WTC11 (cell line): ENCODE data around the gene AGTR1. TPM values are rescaled to one million over a fixed set of nuclear protein-coding genes. Genes with fewer than 3 reads are reported as not detected.
A peak's percentile ranks its signal among the peaks of the same experiment; 100 is the strongest.

ENCODE experiments used
- ATAC-seq: fragments of 200-7000 bp; cut with Tn5 transposase; 2 replicates; pipeline ENCODE4 v1.10.0; 2021; ENCODE audit warnings: mild to moderate bottlenecking, moderate library complexity
- CTCF ChIA-PET: fragments of 300-600 bp; sonication (Branson Sonifier 250); formaldehyde crosslinking; loops from one replicate; lab custom pipeline; 2021; ENCODE audit warnings: antibody characterized with exemption; lab: Charles Lee
- POLR2A ChIA-PET: fragments of 350-600 bp; sonication (Branson Sonifier 250); formaldehyde crosslinking; loops from one replicate; lab custom pipeline; 2021; ENCODE audit warnings: antibody characterized with exemption; lab: Charles Lee
- DNase-seq: peaks from one replicate; pipeline ENCODE4 v3.0.0; 2021; ENCODE audit warnings: low spot score
- H3K27ac Mint-ChIP-seq: 2 replicates; pipeline ENCODE4 v1.8.0; 2021; ENCODE audit warnings: mixed read lengths
- H3K27me3 Mint-ChIP-seq: 2 replicates; pipeline ENCODE4 v1.8.0; 2021; ENCODE audit warnings: low read depth, mild to moderate bottlenecking, moderate library complexity, mixed read lengths
- H3K36me3 Mint-ChIP-seq: 2 replicates; pipeline ENCODE4 v1.8.0; 2021; ENCODE audit warnings: mixed read lengths
- H3K4me1 Mint-ChIP-seq: 2 replicates; pipeline ENCODE4 v1.8.0; 2022; ENCODE audit warnings: mixed read lengths
- H3K4me3 Mint-ChIP-seq: 2 replicates; pipeline ENCODE4 v1.8.0; 2021; ENCODE audit warnings: mild to moderate bottlenecking, moderate library complexity, mixed read lengths
- H3K9me3 Mint-ChIP-seq: 2 replicates; pipeline ENCODE4 v1.8.0; 2021; ENCODE audit warnings: mixed read lengths
- AR ChIP-seq: fragments of 250-450 bp; sonication (Bioruptor Pico); IDR thresholded peaks from 2 replicates; pipeline ENCODE4 v1.9.0; 2021; ENCODE audit warnings: mild to moderate bottlenecking
- CREB1 ChIP-seq: sonication (generic); formaldehyde crosslinking; IDR thresholded peaks from 2 replicates; pipeline ENCODE4 v1.8.0; 2023; ENCODE audit warnings: mild to moderate bottlenecking, missing genetic modification reagents
- CTCF ChIP-seq: fragments of 200-600 bp; IDR thresholded peaks from 2 replicates; pipeline ENCODE4 v1.8.0; 2022; ENCODE audit warnings: antibody characterized with exemption
- EMX1 ChIP-seq: fragments of 250-450 bp; sonication (Bioruptor Pico); IDR thresholded peaks from 2 replicates; pipeline ENCODE4 v1.8.0; 2021; ENCODE audit warnings: mild to moderate bottlenecking
- JUN ChIP-seq: sonication (generic); formaldehyde crosslinking; IDR thresholded peaks from 2 replicates; pipeline ENCODE4 v1.8.0; 2023; ENCODE audit warnings: mild to moderate bottlenecking, missing genetic modification reagents
- MYBL2 ChIP-seq: sonication (generic); formaldehyde crosslinking; IDR thresholded peaks from 2 replicates; pipeline ENCODE4 v1.8.1; 2023; ENCODE audit warnings: mild to moderate bottlenecking, moderate library complexity, missing genetic modification reagents
- RELA ChIP-seq: sonication (generic); formaldehyde crosslinking; IDR thresholded peaks from 2 replicates; pipeline ENCODE4 v1.8.1; 2022; ENCODE audit warnings: missing genetic modification reagents, mild to moderate bottlenecking, borderline replicate concordance
- RORB ChIP-seq: fragments of 250-450 bp; sonication (Bioruptor Pico); IDR thresholded peaks from 2 replicates; pipeline ENCODE4 v1.9.0; 2021; ENCODE audit warnings: mild to moderate bottlenecking
- SMAD4 ChIP-seq: sonication (generic); formaldehyde crosslinking; IDR thresholded peaks from 2 replicates; pipeline ENCODE4 v1.8.0; 2022; ENCODE audit warnings: mild to moderate bottlenecking, missing genetic modification reagents
- TCF7 ChIP-seq: sonication (generic); formaldehyde crosslinking; IDR thresholded peaks from 2 replicates; pipeline ENCODE4 v1.8.0; 2022; ENCODE audit warnings: mild to moderate bottlenecking, low read depth, missing genetic modification reagents, moderate library complexity
- TEAD4 ChIP-seq: sonication (generic); formaldehyde crosslinking; IDR thresholded peaks from 2 replicates; pipeline ENCODE4 v1.8.0; 2022; ENCODE audit warnings: mild to moderate bottlenecking, missing genetic modification reagents
- ZNF121 ChIP-seq: sonication (generic); formaldehyde crosslinking; IDR thresholded peaks from 2 replicates; pipeline ENCODE4 v1.8.0; 2023; ENCODE audit warnings: missing genetic modification reagents
- ZNF138 ChIP-seq: sonication (generic); formaldehyde crosslinking; conservative IDR thresholded peaks from 2 replicates; pipeline ENCODE4 v1.8.1; 2022; ENCODE audit warnings: mild to moderate bottlenecking, moderate library complexity, missing genetic modification reagents
- ZNF232 ChIP-seq: sonication (generic); formaldehyde crosslinking; IDR thresholded peaks from 2 replicates; pipeline ENCODE4 v1.8.0; 2022; ENCODE audit warnings: mild to moderate bottlenecking, missing genetic modification reagents
- ZNF416 ChIP-seq: fragments of 250-450 bp; sonication (Bioruptor Pico); IDR thresholded peaks from 2 replicates; pipeline ENCODE4 v1.9.0; 2021; ENCODE audit warnings: mild to moderate bottlenecking, inconsistent platforms
- total RNA-seq: library from RNA; stranded (reverse); gene quantifications from 3 replicates; pipeline ENCODE4 v1.2.3, GENCODE V29; 2021
- TF ChIP-seq, protein P1 (sequence below): sonication (generic); formaldehyde crosslinking; IDR thresholded peaks from 2 replicates; pipeline ENCODE4 v1.8.1; 2023; ENCODE audit warnings: mild to moderate bottlenecking, missing genetic modification reagents, moderate library complexity
- TF ChIP-seq, protein P2 (sequence below): fragments of 250-450 bp; sonication (Bioruptor Pico); conservative IDR thresholded peaks from 2 replicates; pipeline ENCODE4 v1.9.0; 2021; ENCODE audit warnings: mild to moderate bottlenecking
- TF ChIP-seq, protein P3 (sequence below): sonication (generic); formaldehyde crosslinking; IDR thresholded peaks from 2 replicates; pipeline ENCODE4 v1.8.0; 2022; ENCODE audit warnings: mild to moderate bottlenecking, missing genetic modification reagents
- TF ChIP-seq, protein P4 (sequence below): fragments of 250-450 bp; sonication (Bioruptor Pico); IDR thresholded peaks from 2 replicates; pipeline ENCODE4 v1.9.0; 2021; ENCODE audit warnings: moderate library complexity, mild to moderate bottlenecking, inconsistent platforms, borderline replicate concordance

Gene AGTR1
- total RNA-seq, 1 experiment from 2014 or later = 0.13 TPM

DNA sequence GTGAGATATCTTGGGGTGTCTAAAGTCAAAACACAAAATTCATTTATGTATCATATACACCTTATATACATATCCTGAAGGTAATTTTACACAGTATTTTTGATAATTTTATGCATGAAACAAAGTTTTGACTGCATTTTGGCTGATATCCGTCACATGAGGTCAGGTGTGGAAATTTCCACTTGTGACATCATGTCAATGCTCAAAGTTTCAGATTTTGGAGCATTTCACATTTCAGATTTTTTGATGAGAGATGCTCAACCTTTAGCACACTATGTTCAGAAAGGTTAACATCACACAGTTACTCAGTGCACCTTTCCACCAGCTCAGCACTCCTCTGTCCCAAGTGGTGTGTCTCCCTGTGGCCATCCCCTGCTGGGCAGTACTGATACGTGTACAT is 92.2 kb downstream of the AGTR1 start:
- TF ChIP-seq ZNF232 (CRISPR knock-in tag) = no peak
- TF ChIP-seq TCF7 (CRISPR knock-in tag) = no peak
- CTCF ChIA-PET = no interaction called here
- peaks cover 11% of the 10 kb centered on the region for H3K36me3 Mint-ChIP-seq
- DNase-seq = no peak
- H3K27ac Mint-ChIP-seq = no peak overlapping the region
- no peak overlapping the region for H3K4me3 Mint-ChIP-seq
- ATAC-seq = no peak
- POLR2A ChIA-PET = no interaction called here
- peaks cover 20% of the 10 kb centered on the region for H3K9me3 Mint-ChIP-seq
- H3K4me1 Mint-ChIP-seq = peaks cover 28% of the 10 kb centered on the region
- no peaks in the 10 kb centered on the region for H3K27me3 Mint-ChIP-seq

GRCh38 chr3:148790370-148790769 is 92.7 kb downstream of the AGTR1 start:
- Mint-ChIP-seq H3K27ac (peak overlapping the region; percentile 17; the same call in 1 of the 2 replicates), H3K36me3 (peaks cover 11% of the 10 kb centered on the region), H3K4me3 (no peak overlapping the region), H3K27me3 (no peaks in the 10 kb centered on the region), H3K9me3 (peaks cover 15% of the 10 kb centered on the region), H3K4me1 (peaks cover 33% of the 10 kb centered on the region)
- DNase-seq (no peak), ATAC-seq (no peak)
- ChIA-PET POLR2A (no interaction called here), CTCF (no interaction called here)
- no peak for TF ChIP-seq ZNF121 (CRISPR knock-in tag)

DNA sequence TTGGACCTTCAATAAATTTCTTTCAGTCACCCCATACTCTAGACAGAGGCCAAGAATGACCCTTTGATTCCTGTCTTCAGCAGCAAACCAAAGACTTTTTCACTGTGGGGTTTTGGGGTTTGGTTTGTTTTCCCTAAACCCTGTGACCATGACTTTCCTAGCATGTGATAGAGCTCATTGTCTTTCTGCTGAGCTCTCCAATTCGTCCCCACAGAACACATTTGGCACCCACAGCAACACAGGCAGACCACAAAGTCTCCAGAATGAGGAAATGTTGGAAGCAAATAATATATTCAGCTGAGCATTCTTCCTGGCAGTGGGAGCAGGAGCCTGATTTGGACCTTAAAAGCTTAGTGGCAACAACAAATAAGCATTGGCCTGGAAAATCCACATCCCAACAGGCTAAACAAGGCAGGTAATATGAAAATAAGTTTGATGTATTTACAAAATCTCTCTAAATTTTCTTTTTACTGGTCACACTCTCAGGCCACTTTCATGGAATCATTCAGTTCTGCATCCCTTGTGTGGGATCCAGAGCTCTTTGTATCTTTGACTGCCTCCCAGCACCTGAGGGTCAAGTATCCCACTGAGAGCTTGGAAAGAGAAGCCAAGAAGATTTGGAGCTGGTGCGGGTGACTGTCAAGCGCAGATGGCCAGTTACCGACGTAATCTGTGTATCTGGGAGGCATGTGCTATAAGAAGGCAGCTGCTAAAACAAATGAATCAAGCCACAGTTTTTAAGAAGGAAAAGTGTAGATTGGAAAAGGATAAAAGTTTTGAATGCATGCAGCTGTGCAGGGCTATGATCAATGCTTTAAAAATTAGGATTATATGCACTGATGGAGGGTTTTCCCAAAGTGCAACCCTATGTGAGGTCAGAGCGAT is 93.4 kb downstream of the AGTR1 start:
- Mint-ChIP-seq H3K9me3 (peaks cover 14% of the 10 kb centered on the region), H3K4me1 (peaks cover 35% of the 10 kb centered on the region), H3K27me3 (no peaks in the 10 kb centered on the region), H3K36me3 (peaks cover 11% of the 10 kb centered on the region), H3K27ac (no peak overlapping the region), H3K4me3 (no peak overlapping the region)
- POLR2A ChIA-PET = no interaction called here
- no peak for ATAC-seq
- TF ChIP-seq ZNF416 (CRISPR knock-in tag) = no peak
- no peak for TF ChIP-seq MYBL2 (CRISPR knock-in tag)
- TF ChIP-seq EMX1 (CRISPR knock-in tag) = no peak
- TF ChIP-seq, protein P1, sequence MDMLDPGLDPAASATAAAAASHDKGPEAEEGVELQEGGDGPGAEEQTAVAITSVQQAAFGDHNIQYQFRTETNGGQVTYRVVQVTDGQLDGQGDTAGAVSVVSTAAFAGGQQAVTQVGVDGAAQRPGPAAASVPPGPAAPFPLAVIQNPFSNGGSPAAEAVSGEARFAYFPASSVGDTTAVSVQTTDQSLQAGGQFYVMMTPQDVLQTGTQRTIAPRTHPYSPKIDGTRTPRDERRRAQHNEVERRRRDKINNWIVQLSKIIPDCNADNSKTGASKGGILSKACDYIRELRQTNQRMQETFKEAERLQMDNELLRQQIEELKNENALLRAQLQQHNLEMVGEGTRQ (CRISPR knock-in tag) = no peak
- no peak for TF ChIP-seq TCF7 (CRISPR knock-in tag)
- no peak for TF ChIP-seq CTCF
- no peak for TF ChIP-seq SMAD4 (CRISPR knock-in tag)
- no peak for TF ChIP-seq JUN (CRISPR knock-in tag)
- TF ChIP-seq RORB = no peak
- no peak for TF ChIP-seq TEAD4 (CRISPR knock-in tag)
- TF ChIP-seq AR (CRISPR knock-in tag) = no peak
- CTCF ChIA-PET = no interaction called here
- no peak for DNase-seq

- Mint-ChIP-seq H3K27ac (no peak overlapping the region), H3K4me3 (no peak overlapping the region), H3K36me3 (peaks cover 5% of the 10 kb centered on the region), H3K4me1 (peaks cover 42% of the 10 kb centered on the region), H3K27me3 (no peaks in the 10 kb centered on the region), H3K9me3 (peaks cover 9% of the 10 kb centered on the region)
- ChIA-PET POLR2A (no interaction called here), CTCF (no interaction called here)
- no peak for ATAC-seq
- DNase-seq = no peak
- TF ChIP-seq, protein P2, sequence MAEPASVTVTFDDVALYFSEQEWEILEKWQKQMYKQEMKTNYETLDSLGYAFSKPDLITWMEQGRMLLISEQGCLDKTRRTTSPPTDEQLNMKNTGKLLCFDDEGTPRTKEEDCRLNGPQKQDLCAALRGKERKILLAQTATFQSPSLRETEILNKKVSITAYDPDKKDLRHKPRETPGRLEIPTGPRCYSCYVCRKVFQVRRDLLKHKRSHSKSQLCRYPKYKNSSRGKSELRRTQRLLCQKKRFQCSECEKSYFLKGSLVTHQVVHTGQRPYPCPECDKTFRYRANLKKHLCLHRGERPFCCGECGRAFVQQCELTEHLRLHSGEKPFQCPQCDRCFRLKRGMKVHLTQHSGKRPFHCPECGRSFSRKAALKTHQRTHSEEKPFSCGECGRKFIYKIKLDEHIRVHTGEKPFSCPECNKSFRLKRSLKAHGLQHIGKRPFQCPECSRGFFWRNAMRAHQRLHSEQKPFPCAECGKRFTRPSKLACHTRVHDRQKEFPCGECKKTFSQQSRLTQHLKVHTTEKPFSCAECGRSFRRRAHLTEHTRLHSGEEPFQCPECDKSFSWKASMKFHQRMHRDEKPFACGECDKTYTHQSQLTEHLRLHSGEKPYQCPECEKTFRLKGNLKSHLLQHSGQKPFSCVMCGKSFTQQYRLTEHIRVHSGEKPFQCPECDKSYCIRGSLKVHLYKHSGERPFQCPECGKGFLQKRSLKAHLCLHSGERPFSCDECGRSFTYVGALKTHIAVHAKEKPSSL (CRISPR knock-in tag) = no peak
- TF ChIP-seq, protein P3, sequence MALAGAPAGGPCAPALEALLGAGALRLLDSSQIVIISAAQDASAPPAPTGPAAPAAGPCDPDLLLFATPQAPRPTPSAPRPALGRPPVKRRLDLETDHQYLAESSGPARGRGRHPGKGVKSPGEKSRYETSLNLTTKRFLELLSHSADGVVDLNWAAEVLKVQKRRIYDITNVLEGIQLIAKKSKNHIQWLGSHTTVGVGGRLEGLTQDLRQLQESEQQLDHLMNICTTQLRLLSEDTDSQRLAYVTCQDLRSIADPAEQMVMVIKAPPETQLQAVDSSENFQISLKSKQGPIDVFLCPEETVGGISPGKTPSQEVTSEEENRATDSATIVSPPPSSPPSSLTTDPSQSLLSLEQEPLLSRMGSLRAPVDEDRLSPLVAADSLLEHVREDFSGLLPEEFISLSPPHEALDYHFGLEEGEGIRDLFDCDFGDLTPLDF = no peak
- TF ChIP-seq, protein P4, sequence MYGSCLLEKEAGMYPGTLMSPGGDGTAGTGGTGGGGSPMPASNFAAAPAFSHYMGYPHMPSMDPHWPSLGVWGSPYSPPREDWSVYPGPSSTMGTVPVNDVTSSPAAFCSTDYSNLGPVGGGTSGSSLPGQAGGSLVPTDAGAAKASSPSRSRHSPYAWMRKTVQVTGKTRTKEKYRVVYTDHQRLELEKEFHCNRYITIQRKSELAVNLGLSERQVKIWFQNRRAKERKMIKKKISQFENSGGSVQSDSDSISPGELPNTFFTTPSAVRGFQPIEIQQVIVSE (CRISPR knock-in tag) = no peak
- TF ChIP-seq TCF7 (CRISPR knock-in tag) (no peak), CREB1 (CRISPR knock-in tag) (no peak), ZNF138 (no peak), RELA (CRISPR knock-in tag) (no peak), ZNF232 (CRISPR knock-in tag) (no peak)
These were observed 94.2 kb downstream of the AGTR1 start for GRCh38 chr3:148791920-148792319.
